ENCODE measurements around the gene SPRR2B.
"Not testable (repeated sequence)": the region's sequence is repeated elsewhere in the genome, so short reads cannot be mapped to it uniquely, and the experiment has no call there.

SPRR2B gene

DNA sequence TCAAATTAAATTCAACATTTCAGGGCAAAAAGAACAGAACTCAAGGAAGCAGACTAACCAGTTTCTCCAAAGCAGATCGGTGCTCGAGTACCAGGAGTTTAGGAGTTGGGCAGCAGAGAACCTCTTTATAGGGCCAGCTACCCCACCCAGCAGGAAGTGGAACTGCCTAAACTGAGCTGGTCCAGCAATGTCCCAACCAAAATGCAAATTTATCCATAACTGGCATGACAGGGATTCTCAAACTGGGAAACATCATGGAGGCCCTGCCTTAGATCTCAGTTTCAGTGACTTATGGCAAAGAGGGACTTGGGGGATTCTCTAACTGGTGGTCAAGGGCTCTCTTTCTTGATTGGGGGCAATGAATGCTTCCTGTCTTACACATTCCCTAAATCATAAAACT, at the start of gene SPRR2B:
Gene SPRR2B (minus strand): TSS at position 101 of the 400 bp plus-strand sequence. CDS start 772 bp downstream, outside the sequence.
- Mint-ChIP-seq H3K27ac (no peak within 1 kb of the TSS), H3K4me3 (no peak within 1 kb of the TSS), H3K36me3 (no peaks in the 10 kb centered on the region), H3K9me3 (no peaks in the 10 kb centered on the region), H3K27me3 (no peaks in the 10 kb centered on the region), H3K4me1 (no peaks in the 10 kb centered on the region)
- no peak for DNase-seq
- CTCF ChIA-PET = no interaction called here

DNA sequence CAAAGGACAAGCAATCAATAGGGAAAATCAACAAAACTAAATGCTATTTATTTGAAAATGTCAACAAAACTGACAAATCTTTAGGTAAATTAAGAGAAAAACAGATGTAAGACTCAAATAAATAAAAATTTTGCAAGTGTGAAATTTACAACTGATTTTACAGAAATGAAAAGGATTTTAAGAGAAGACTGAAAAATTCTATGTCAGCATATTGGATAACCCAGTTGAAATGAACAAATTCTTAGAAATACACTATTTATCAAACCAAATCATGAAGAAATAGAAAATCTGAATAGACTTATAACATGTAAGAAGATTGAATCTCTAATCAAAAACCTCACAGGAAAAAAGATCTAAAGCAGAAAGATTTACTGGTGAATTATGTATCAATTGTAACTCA, 49.5 kb upstream of the SPRR2B start:
- CTCF ChIA-PET = no interaction called here
- no peaks in the 10 kb centered on the region for H3K27me3 Mint-ChIP-seq
- no peaks in the 10 kb centered on the region for H3K36me3 Mint-ChIP-seq
- no peaks in the 10 kb centered on the region for H3K9me3 Mint-ChIP-seq
- DNase-seq = no peak
- H3K4me3 Mint-ChIP-seq = no peak overlapping the region
- H3K4me1 Mint-ChIP-seq = no peaks in the 10 kb centered on the region
- H3K27ac Mint-ChIP-seq = no peak overlapping the region

DNA sequence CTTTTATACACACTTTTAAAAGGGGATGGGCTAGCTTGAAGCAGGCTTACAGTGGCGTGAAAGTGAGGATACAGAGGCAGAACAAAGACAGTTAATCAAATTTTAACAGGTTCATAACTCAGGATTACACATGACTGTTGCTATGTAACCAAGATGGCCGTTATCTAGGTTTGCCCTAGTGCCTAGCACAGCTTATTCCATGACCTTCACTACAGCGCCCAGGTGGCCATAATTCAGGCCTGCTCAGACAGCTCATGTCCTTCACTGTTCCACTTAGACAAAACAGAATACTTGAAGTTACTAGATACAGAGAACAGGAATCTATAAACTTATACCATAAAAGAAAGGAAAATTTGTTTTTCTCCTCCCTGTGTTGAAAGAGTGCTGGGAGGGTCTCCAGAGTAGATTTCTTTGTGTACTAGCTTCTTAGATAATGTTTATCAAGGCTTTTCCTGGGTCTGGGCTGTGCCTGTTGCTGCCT, 48.1 kb upstream of the SPRR2B start:
- no peaks in the 10 kb centered on the region for H3K36me3 Mint-ChIP-seq
- H3K4me3 Mint-ChIP-seq = no peak overlapping the region
- H3K4me1 Mint-ChIP-seq = no peaks in the 10 kb centered on the region
- no peaks in the 10 kb centered on the region for H3K9me3 Mint-ChIP-seq
- no peaks in the 10 kb centered on the region for H3K27me3 Mint-ChIP-seq
- CTCF ChIA-PET = no interaction called here
- no peak for DNase-seq
- H3K27ac Mint-ChIP-seq = no peak overlapping the region

- CTCF ChIA-PET, H3K27ac Mint-ChIP-seq, H3K9me3 Mint-ChIP-seq, H3K36me3 Mint-ChIP-seq, H3K4me1 Mint-ChIP-seq, DNase-seq, H3K27me3 Mint-ChIP-seq, H3K4me3 Mint-ChIP-seq: not testable (repeated sequence)
These were observed 43.9 kb upstream of the SPRR2B start for GRCh38 chr1:153115264-153115663.

DNA sequence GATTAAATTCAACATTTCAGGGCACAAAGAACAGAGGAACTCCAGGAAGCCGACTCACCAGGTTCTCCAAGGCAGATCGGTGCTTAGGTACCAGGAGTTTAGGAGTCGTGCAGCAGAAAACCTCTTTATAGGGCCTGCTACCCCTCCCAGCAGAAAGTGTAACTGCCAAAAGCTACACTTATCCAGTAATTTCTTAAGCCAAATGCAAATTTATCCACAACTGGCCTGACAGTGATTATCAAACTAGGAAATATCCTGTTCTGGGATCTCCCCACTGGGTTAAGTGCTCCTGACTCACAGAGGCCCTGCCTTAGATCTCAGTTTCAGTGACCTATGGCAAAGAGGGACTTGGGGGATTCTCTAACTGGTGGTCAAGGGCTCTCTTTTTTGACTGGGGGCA, 42.0 kb upstream of the SPRR2B start, which contains the start of gene SPRR2F:
Gene SPRR2F (minus strand): TSS at position 101 of the 400 bp plus-strand sequence. CDS start 783 bp downstream, outside the sequence.
- Mint-ChIP-seq H3K4me3 (no peak within 1 kb of the TSS), H3K27me3 (peaks cover 4% of the 10 kb centered on the region), H3K27ac (no peak within 1 kb of the TSS), H3K36me3 (no peaks in the 10 kb centered on the region), H3K4me1 (no peaks in the 10 kb centered on the region), H3K9me3 (no peaks in the 10 kb centered on the region)
- DNase-seq = no peak
- CTCF ChIA-PET = no interaction called here

- H3K4me3 Mint-ChIP-seq, DNase-seq, H3K9me3 Mint-ChIP-seq, H3K36me3 Mint-ChIP-seq, CTCF ChIA-PET, H3K27ac Mint-ChIP-seq, H3K27me3 Mint-ChIP-seq, H3K4me1 Mint-ChIP-seq: not testable (repeated sequence)
These were observed 41.0 kb upstream of the SPRR2B start for GRCh38 chr1:153112454-153112853.

DNA sequence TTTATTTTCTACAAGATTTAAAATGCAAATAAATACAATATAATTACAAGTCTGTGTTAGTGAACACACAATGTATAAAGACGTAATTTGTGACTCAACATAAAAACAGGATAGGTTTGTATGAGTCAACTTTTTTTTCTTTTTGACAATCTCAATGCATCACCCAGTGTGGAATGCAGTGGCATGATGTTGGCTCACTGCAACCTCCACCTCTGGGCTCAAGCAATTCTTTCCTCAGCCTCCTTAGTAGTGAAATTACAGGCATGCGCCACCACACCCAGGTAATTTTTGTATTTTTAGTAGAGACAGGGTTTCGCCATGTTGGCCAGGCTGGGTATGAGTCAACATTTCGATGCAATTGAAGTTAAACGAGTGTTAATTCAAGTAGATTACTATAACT, 28.8 kb upstream of the SPRR2B start:
- Mint-ChIP-seq H3K27me3 (no peaks in the 10 kb centered on the region), H3K9me3 (no peaks in the 10 kb centered on the region), H3K4me1 (no peaks in the 10 kb centered on the region), H3K27ac (no peak overlapping the region), H3K36me3 (no peaks in the 10 kb centered on the region), H3K4me3 (no peak overlapping the region)
- no peak for DNase-seq
- CTCF ChIA-PET = no interaction called here

GRCh38 chr1:153099461-153100045, 28.1 kb upstream of the SPRR2B start:
- Mint-ChIP-seq H3K27ac (no peak overlapping the region), H3K36me3 (no peaks in the 10 kb centered on the region), H3K9me3 (no peaks in the 10 kb centered on the region), H3K27me3 (no peaks in the 10 kb centered on the region), H3K4me1 (no peaks in the 10 kb centered on the region), H3K4me3 (no peak overlapping the region)
- DNase-seq = no peak
- CTCF ChIA-PET = no interaction called here

GRCh38 chr1:153095764-153096163, 24.4 kb upstream of the SPRR2B start:
- no peak overlapping the region for H3K27ac Mint-ChIP-seq
- no peaks in the 10 kb centered on the region for H3K27me3 Mint-ChIP-seq
- no peaks in the 10 kb centered on the region for H3K36me3 Mint-ChIP-seq
- H3K4me3 Mint-ChIP-seq = no peak overlapping the region
- DNase-seq = no peak
- H3K4me1 Mint-ChIP-seq = no peaks in the 10 kb centered on the region
- CTCF ChIA-PET = no interaction called here
- no peaks in the 10 kb centered on the region for H3K9me3 Mint-ChIP-seq

GRCh38 chr1:153094426-153094825, 23.0 kb upstream of the SPRR2B start, which contains the start of gene SPRR2E:
Gene SPRR2E, minus strand, starts transcription at chr1:153094526. Its CDS starts 775 bp downstream, at chr1:153093751.
- no peak for DNase-seq
- Mint-ChIP-seq H3K4me1 (no peaks in the 10 kb centered on the region), H3K27me3 (no peaks in the 10 kb centered on the region), H3K4me3 (no peak within 1 kb of the TSS), H3K9me3 (no peaks in the 10 kb centered on the region), H3K27ac (no peak within 1 kb of the TSS), H3K36me3 (no peaks in the 10 kb centered on the region)
- CTCF ChIA-PET = no interaction called here

GRCh38 chr1:153087652-153088051, 16.2 kb upstream of the SPRR2B start:
- Mint-ChIP-seq H3K36me3 (no peaks in the 10 kb centered on the region), H3K4me3 (no peak overlapping the region), H3K9me3 (no peaks in the 10 kb centered on the region), H3K27me3 (no peaks in the 10 kb centered on the region), H3K4me1 (no peaks in the 10 kb centered on the region), H3K27ac (no peak overlapping the region)
- no peak for DNase-seq
- CTCF ChIA-PET = no interaction called here

DNA sequence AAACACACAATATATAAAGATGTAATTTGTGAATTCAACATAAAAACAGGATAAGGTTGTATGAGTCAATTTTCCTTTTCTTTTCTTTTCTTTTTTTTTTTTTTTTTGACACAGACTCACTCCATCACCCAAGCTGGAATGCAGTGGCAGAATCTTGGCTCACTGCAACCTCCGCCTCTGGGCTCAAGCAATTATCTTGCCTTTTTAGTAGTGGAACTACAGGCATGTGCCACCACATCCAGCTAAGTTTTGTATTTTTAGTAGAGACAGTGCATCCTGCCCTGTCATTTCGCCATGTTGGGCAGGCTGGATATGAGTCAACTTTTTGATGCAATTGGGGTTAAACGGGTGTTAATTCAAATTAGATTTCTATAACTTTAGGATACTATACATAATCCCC, 10.3 kb upstream of the SPRR2B start:
- CTCF ChIA-PET = no interaction called here
- DNase-seq = no peak
- no peaks in the 10 kb centered on the region for H3K9me3 Mint-ChIP-seq

GRCh38 chr1:153072806-153073726, 1.7 kb upstream of the SPRR2B start:
- Mint-ChIP-seq H3K27ac (no peak overlapping the region), H3K4me1 (no peaks in the 10 kb centered on the region), H3K9me3 (no peaks in the 10 kb centered on the region), H3K36me3 (no peaks in the 10 kb centered on the region), H3K27me3 (no peaks in the 10 kb centered on the region), H3K4me3 (no peak overlapping the region)
- DNase-seq = no peak
- CTCF ChIA-PET = no interaction called here

More for the DNA sequence above, 10.3 kb upstream of the SPRR2B start:
- no peak overlapping the region for H3K4me3 Mint-ChIP-seq
- peaks cover 1% of the 10 kb centered on the region for H3K36me3 Mint-ChIP-seq
- no peaks in the 10 kb centered on the region for H3K4me1 Mint-ChIP-seq
- H3K27ac Mint-ChIP-seq = no peak overlapping the region
- no peaks in the 10 kb centered on the region for H3K27me3 Mint-ChIP-seq

GRCh38 chr1:153070243-153070642, 1.2 kb downstream of the SPRR2B start:
- Mint-ChIP-seq H3K4me3 (no peak overlapping the region), H3K36me3 (no peaks in the 10 kb centered on the region), H3K4me1 (no peaks in the 10 kb centered on the region), H3K9me3 (no peaks in the 10 kb centered on the region), H3K27ac (no peak overlapping the region), H3K27me3 (no peaks in the 10 kb centered on the region)
- no peak for DNase-seq
- CTCF ChIA-PET = no interaction called here

Measured in activated naive CD4-positive, alpha-beta T cell treated with anti-CD3 and anti-CD28 coated beads, Interleukin-2, amount 10 ng/mL, durations not matched to agents 7 days and 5 days (primary cell).